ENCODE results near the gene RGS9. TPM values are rescaled to one million over a fixed set of nuclear protein-coding genes. Genes with fewer than 3 reads are reported as not detected.

Gene RGS9
- total RNA-seq, 2 donors from 2014 or later: 4.3 to 4.4 TPM

DNA sequence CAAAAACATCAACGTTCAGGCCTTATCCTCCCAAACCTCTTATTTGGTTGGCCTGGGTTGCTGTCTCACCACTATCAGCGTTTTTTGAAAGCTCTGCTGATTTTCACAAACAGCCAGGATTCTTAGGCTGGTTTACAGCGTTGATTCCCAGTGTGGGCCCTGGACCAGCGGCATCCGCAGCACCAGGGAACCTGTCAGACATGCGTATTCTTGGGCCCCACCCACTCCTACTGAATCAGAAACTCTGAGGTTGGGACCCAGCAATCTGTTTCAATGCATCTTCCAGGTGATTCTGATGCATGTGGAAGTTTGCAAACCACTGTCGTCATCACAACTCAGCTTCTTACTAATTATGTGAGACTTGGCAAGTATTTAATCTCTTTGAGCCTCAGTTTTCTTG, 58.5 kb downstream of the RGS9 start:
- H3K27ac ChIP-seq: no peak overlapping the region
- TF ChIP-seq CTCF (IDR thresholded peaks at IDR 0.05) (no peak), POLR2A (IDR thresholded peaks at IDR 0.05) (no peak)
- intact Hi-C loops (cut with DNase I): loop anchor here (5.0 kb wide), 1 partner anchor 343 kb away; no protein-coding TSS in a partner anchor
- no peaks in the 10 kb centered on the region for H3K9me3 ChIP-seq
- H3K36me3 ChIP-seq (replicated peaks in 1 of 2; ENCODE audit: insufficient read depth in 1 of 2, low read depth in 2 of 2): no peaks in the 10 kb centered on the region
- no peak overlapping the region for H3K4me3 ChIP-seq
- no peaks in the 10 kb centered on the region for H3K27me3 ChIP-seq
- ATAC-seq: no peak
- WGBS, 2 donors: 71 to 78% methylated on average over 7 of the region's 7 CpGs
- H3K4me1 ChIP-seq: no peaks in the 10 kb centered on the region
- no peak for DNase-seq

- Histone ChIP-seq H3K9me3 (no peaks in the 10 kb centered on the region), H3K27ac (no peak overlapping the region), H3K4me3 (no peak overlapping the region), H3K36me3 (replicated peaks in 1 of 2; ENCODE audit: insufficient read depth in 1 of 2, low read depth in 2 of 2) (no peaks in the 10 kb centered on the region), H3K27me3 (no peaks in the 10 kb centered on the region), H3K4me1 (no peaks in the 10 kb centered on the region)
- intact Hi-C loops (cut with DNase I): loop anchor here (5.0 kb wide), 1 partner anchor 344 kb away; no protein-coding TSS in a partner anchor
- 63 to 85% methylated on average over 4 to 5 of the region's 5 CpGs for WGBS, 2 donors
- DNase-seq (no peak), ATAC-seq (no peak)
- TF ChIP-seq CTCF (IDR thresholded peaks at IDR 0.05) (no peak), POLR2A (IDR thresholded peaks at IDR 0.05) (no peak)
These were observed 59.4 kb downstream of the RGS9 start for GRCh38 chr17:65196617-65197016.

- intact Hi-C loops (cut with DNase I): loop anchor here (5.0 kb wide), 1 partner anchor 345 kb away; no protein-coding TSS in a partner anchor
- 53 to 69% methylated on average over 5 of the region's 5 CpGs for WGBS, 2 donors
- Histone ChIP-seq H3K36me3 (replicated peaks in 1 of 2; ENCODE audit: insufficient read depth in 1 of 2, low read depth in 2 of 2) (no peaks in the 10 kb centered on the region), H3K9me3 (no peaks in the 10 kb centered on the region), H3K27ac (no peak overlapping the region), H3K27me3 (no peaks in the 10 kb centered on the region), H3K4me3 (no peak overlapping the region), H3K4me1 (no peaks in the 10 kb centered on the region)
- DNase-seq: no peak
- no peak for ATAC-seq
- TF ChIP-seq CTCF (IDR thresholded peaks at IDR 0.05): no peak
- no peak for TF ChIP-seq POLR2A (IDR thresholded peaks at IDR 0.05)
These were observed 60.0 kb downstream of the RGS9 start for GRCh38 chr17:65197201-65197600.

DNA sequence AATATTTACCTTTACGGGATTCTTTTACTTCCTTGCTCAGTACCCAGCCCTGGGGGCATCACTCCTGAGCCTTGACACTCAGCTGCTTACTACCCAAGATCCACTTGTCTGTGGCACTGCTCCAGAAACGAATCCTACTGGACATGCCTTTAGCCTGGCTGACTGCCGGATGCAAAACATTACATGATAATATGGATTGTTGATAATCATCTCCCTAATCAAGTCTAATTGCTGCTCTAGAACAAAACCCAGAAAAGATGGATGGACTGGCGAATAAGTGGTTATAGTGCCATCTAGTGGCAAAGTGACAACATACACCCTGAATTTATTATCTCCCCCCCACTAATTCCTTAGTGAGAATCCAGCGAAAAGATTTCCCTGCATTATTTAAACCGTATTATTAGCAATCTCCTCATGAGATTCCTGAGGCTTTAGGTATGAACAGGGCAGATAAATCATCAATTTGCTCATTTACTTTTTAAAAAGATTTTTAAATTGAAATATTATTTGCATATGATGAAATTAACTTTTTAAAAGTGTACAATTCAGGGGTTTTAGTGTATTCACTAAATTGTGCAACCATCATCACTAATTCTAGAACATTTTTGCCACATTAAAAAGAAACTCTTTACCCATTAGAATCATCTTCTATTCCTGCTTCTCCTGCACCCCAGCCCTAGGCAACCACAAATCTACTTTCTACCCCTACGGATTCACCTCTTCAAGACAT, 61.6 kb downstream of the RGS9 start:
- whole genome bisulfite sequencing, 2 donors: 15 to 17% methylated on average over 7 of the region's 7 CpGs
- intact Hi-C loops (cut with DNase I): loop anchor here (5.0 kb wide), 1 partner anchor 347 kb away; no protein-coding TSS in a partner anchor
- Histone ChIP-seq H3K4me3 (no peak overlapping the region), H3K36me3 (replicated peaks in 1 of 2; ENCODE audit: insufficient read depth in 1 of 2, low read depth in 2 of 2) (no peaks in the 10 kb centered on the region), H3K9me3 (no peaks in the 10 kb centered on the region), H3K4me1 (no peaks in the 10 kb centered on the region), H3K27me3 (no peaks in the 10 kb centered on the region), H3K27ac (no peak overlapping the region)
- peak; percentile 58 for ATAC-seq
- TF ChIP-seq CTCF (IDR thresholded peaks at IDR 0.05) (peak; percentile 55 to 94 (median 82)), POLR2A (IDR thresholded peaks at IDR 0.05) (no peak)
- peak in 2 of 4 donors; percentile 19 to 27 for DNase-seq

DNA sequence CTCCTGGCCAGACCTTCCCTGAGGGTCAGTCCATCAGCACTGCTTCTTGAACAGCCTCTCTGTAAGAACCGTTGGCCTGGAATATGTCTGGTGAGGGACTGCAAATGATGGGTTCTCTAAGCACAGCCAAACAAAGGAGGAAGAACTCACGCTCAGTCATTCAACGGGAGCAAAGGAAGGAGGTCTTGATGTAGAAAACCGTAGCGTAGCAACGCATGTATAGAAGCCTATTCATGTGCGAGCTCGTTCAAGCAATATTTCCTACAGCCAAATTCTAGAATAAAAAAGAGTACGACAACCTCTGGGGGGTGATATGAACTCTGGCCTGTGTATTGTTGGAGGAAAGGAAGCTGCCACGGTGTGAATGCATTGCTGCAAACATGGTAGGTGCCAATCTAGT, 64.2 kb downstream of the RGS9 start:
- DNase-seq: no peak
- no peaks in the 10 kb centered on the region for H3K4me1 ChIP-seq
- WGBS, 2 donors: 77 to 79% methylated on average over 10 of the region's 10 CpGs
- ATAC-seq: no peak
- intact Hi-C loops (cut with DNase I): no loop called here
- H3K27me3 ChIP-seq: no peaks in the 10 kb centered on the region
- no peak for TF ChIP-seq CTCF (IDR thresholded peaks at IDR 0.05)
- no peak for TF ChIP-seq POLR2A (IDR thresholded peaks at IDR 0.05)
- no peak overlapping the region for H3K4me3 ChIP-seq
- H3K9me3 ChIP-seq: no peaks in the 10 kb centered on the region
- no peak overlapping the region for H3K27ac ChIP-seq
- no peaks in the 10 kb centered on the region for H3K36me3 ChIP-seq (replicated peaks in 1 of 2; ENCODE audit: insufficient read depth in 1 of 2, low read depth in 2 of 2)

Data from body of pancreas (tissue), 4 donors.